Hematopoietic multipotent progenitor cell treated with erythropoietin and hydrocortisone succinate and interleukin-3 and kit ligand, for 6 days (in vitro differentiated cells): ENCODE results near the gene EBF3.
A peak's percentile ranks its signal among the peaks of the same experiment; 100 is the strongest.

Source experiments
- DNase-seq: peaks from one replicate; pipeline ENCODE4 v3.0.0-alpha.2; 2015

The EBF3 gene

GRCh38 chr10:129909531-129910256, 54.4 kb downstream of the EBF3 start:
- no peak for DNase-seq

GRCh38 chr10:129909080-129909479, 55.0 kb downstream of the EBF3 start:
- no peak for DNase-seq

GRCh38 chr10:129908406-129908805, 55.7 kb downstream of the EBF3 start:
- no peak for DNase-seq

GRCh38 chr10:129905553-129905952, 58.5 kb downstream of the EBF3 start:
- no peak for DNase-seq

GRCh38 chr10:129904323-129904722, 59.8 kb downstream of the EBF3 start:
- no peak for DNase-seq

GRCh38 chr10:129901389-129902006, 62.6 kb downstream of the EBF3 start:
- no peak for DNase-seq

- DNase-seq: no peak
These were observed 63.2 kb downstream of the EBF3 start for GRCh38 chr10:129900825-129901224.

- no peak for DNase-seq
These were observed 64.6 kb downstream of the EBF3 start for GRCh38 chr10:129899276-129900130.

- no peak for DNase-seq
These were observed 65.3 kb downstream of the EBF3 start for GRCh38 chr10:129898706-129899268.

- DNase-seq: no peak
These were observed 66.0 kb downstream of the EBF3 start for GRCh38 chr10:129897871-129898626.

- no peak for DNase-seq
These were observed 67.2 kb downstream of the EBF3 start for GRCh38 chr10:129896860-129897200.

GRCh38 chr10:129896136-129896859, 67.8 kb downstream of the EBF3 start:
- no peak for DNase-seq

GRCh38 chr10:129895811-129896135, 68.3 kb downstream of the EBF3 start:
- DNase-seq: no peak

- DNase-seq: no peak
These were observed 69.4 kb downstream of the EBF3 start for GRCh38 chr10:129894698-129895097.

- DNase-seq: no peak
These were observed 70.7 kb downstream of the EBF3 start for GRCh38 chr10:129893104-129894089.

- no peak for DNase-seq
These were observed 71.5 kb downstream of the EBF3 start for GRCh38 chr10:129892548-129893052.

- DNase-seq: no peak
These were observed 72.3 kb downstream of the EBF3 start for GRCh38 chr10:129891806-129892205.

GRCh38 chr10:129890170-129890569, 73.9 kb downstream of the EBF3 start:
- no peak for DNase-seq

GRCh38 chr10:129888784-129889616, 75.1 kb downstream of the EBF3 start:
- peak; percentile 63 for DNase-seq
